NOMO-1 treated with dmso at 0.1 percent for 144 hours (cell line): Measurements from ENCODE around the gene MRPL21.
A peak's percentile ranks its signal among the peaks of the same experiment; 100 is the strongest.

Experiments used
- DNase-seq: peaks from one replicate; lab custom pipeline; 2025; ENCODE audit not compliant: unreplicated experiment; lab: John Stamatoyannopoulos, UW

The MRPL21 gene

GRCh38 chr11:68903288-68904247 lies at the start of gene MRPL21, which contains the start of gene IGHMBP2:
Gene MRPL21, minus strand, starts transcription at chr11:68903832. Its CDS starts 22 bp downstream, at chr11:68903810.
Gene IGHMBP2, plus strand, starts transcription at chr11:68903891. Its CDS starts 62 bp downstream, at chr11:68903953.
- DNase-seq, result peak; percentile 79

DNA sequence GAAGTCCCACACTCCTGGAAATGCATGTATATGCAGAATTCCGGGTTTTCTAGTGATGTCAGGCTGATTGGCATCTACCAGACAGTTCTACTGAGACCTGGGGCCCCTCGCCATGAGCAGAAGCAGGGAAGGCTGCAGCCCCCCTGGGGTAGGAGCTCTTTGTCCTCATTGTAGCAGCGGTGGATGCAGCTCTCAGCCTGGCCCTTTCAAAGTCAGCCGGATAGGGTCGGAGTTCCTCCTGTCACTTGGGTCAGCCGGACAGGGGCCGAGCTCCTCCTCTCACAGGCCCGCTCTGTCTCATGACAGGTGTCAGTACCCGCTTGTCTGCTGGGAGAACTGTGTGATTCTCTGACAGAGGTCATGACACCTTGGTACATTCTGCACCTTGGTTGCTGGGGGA lies 47.1 kb upstream of the MRPL21 start:
- no peak for DNase-seq

- no peak for DNase-seq
Observed at GRCh38 chr11:68950270-68950669, 46.6 kb upstream of the MRPL21 start.

DNA sequence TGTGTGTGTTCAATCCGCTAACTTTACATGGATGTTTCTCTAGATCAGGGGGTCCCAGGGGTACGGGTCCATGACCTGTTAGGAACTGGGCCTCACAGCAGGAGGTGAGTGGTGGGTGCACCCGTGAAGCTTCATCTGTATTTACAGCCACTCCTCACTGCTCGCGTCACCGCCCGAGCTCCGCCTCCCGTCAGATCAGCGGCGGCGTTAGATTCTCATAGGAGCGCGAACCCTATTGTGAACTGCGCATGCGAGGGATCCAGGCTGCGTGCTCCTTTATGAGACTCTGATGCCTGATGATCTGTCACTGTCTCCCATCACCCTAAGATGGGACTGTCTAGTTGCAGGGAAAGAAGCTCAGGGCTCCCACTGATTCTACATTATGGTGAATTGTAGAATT lies 45.3 kb upstream of the MRPL21 start:
- DNase-seq, result no peak

GRCh38 chr11:68948496-68948895 lies 44.9 kb upstream of the MRPL21 start:
- DNase-seq, result no peak

DNA sequence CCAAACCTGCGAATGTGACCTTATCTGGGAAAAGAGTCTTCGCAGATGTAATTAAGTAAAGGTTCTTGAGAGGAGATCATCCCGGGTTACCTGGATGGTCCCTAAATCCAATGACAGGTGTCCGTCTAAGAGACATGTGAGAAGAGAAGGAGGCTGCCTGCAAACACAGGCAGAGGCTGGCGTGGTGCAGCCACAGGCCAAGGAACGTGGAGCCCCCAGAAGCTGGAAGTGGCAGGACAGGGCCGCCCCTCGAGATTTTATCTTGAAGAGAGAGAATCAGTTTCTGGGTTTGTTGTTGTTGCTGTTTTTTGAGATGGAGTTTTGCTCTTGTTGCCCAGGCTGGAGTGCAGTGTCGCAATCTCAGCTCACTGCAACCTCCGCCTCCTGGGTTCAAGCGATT lies 43.5 kb upstream of the MRPL21 start:
- DNase-seq, result no peak

GRCh38 chr11:68946416-68947090 lies 42.9 kb upstream of the MRPL21 start:
- DNase-seq, result no peak

DNA sequence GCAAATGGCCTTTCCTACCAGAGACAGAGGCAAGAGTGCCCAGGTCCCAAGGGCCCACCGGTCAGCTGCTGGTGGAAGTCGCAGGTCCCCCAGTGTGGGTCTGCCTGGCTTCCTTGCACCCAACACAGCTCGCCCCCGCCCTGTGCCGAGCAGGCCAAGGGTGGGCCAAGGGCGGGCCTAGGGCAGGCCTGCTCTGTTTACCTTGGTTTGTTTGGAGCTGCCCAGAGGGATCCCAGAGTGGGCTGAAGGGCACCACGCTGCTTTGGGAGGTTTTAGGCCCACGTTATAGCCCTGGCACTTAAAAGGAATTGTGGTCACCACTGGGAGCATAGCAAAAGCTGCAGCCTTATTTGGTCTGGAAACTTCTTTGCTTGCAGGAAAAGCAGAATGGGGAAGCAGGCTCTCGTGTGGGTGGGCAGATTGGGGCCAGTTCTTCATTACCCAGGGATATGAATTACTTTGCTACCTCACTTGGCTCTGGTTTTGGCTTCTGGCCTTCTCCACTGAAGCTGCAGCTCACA lies 39.2 kb upstream of the MRPL21 start:
- DNase-seq, result no peak

GRCh38 chr11:68942095-68942620 lies 38.5 kb upstream of the MRPL21 start:
- no peak for DNase-seq

DNA sequence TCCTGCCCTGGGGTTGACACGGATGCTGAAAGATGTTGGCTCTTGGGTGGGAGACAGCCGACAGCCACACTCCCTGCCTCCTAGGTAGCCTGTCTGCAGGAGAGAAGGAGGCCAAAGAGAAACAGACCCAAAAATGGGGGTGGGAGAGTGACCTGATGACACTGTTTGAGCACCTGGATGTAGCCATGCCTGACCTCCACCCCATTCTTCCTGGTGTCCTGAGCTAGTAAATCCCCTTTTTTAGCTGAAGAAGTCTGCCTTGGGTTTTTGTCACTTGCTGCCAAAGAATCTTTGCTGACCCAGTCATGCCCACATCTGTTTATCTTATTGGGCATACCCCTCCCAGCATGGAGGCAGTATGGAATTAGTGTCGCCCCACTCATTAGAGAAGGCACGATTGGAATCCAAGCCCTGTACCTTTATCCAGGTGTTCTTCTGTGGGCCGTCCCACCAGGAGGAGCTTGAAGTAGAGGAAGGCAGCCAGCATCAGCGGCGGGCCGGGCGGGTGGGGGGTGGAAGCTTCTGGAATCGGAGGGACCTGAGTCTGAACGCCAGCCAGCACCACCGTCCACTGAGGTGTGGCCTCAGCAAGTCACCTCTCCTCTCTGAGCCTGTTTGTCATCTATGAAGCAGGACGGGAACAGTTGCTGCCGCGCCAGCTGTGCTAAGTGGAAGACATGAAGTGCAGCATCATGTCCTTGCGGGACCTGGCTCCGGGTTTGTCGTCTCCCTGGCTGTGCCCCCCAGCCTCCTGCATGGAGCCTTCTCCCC lies 37.9 kb upstream of the MRPL21 start:
- DNase-seq, result no peak

- no peak for DNase-seq
Observed at GRCh38 chr11:68940651-68941323, 37.2 kb upstream of the MRPL21 start.

DNA sequence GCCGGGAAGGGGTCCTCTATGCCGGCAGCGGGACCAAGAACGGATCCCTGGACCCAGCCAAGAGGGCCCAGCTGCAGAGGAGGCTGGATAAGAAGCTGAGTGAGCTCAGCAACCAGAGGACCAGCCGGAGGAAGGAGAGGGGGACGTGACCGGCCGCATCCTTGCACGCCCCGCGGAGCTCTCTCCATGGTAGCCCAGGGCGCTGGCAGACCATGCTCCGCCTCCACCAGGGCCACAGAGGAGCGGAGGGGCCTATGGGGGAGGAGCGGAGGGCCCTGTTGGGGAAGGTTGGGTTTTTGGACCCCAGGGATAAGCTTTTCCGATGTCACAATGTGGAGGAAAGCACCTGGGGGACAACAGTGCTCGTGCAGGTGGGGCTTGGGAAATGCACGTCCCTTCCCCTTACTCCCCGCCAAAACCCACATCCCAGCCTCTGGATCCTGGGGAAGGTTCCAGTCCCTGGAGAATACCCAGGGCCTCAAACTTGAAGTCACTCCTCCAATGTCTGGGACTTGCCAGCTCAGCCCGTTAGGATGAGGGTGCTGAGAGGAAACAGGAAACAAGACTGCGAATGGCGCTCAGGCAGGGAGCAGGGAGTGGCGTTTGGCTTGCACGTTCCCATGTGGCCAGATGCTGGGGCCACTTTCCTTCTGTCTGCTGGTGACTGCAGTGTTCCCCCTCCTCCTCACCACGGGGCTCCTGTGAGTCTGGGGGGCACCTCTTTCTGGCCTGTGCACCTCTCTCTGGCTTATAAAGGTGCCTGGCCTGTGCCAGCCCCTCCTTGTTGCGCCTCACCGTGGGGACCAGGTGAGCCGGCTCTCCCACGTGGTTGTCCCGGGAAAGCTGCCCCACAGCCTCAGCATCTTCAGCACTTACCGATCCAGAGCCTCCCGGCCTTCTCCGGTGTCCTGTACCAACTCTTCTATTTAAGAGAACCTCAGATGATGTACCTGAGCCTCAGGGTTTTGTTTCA lies 36.2 kb upstream of the MRPL21 start:
- DNase-seq, result no peak

- no peak for DNase-seq
Observed at GRCh38 chr11:68938816-68939582, 35.4 kb upstream of the MRPL21 start.

DNA sequence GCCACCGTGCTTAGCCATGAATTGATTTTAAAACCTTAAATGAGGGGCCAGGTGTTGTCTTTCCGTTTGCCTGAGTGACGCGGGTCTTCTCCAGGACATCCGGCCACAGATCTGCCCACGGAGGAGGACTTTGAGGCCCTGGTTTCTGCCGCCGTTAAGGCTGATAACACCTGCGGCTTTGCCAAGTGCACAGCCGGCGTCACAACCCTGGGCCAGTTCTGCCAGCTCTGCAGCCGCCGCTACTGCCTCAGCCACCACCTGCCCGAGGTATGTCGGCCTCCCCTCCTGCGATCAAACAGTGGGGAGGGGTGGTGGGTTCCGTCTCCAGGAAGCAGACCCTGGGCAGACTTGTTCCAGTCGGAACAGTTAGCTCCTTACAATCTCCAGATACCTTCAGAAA lies 34.5 kb upstream of the MRPL21 start:
- DNase-seq, result no peak

- no peak for DNase-seq
Observed at GRCh38 chr11:68936676-68937620, 33.3 kb upstream of the MRPL21 start.

DNA sequence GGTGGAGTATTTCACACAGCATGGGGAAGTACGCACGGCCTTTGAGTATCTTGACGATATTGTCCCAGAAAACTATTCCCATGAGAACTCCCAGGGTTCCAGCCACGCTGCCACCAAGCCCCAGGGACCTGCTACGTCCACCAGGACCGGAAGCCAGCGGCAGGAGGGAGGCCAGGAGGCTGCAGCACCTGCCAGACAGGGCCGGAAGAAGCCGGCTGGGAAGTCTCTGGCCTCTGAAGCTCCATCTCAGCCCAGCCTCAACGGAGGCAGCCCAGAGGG lies 32.7 kb upstream of the MRPL21 start:
- DNase-seq, result no peak

GRCh38 chr11:68935516-68936357 lies 32.1 kb upstream of the MRPL21 start:
- DNase-seq, result no peak
